ENCODE measurements around the gene NASP. TPM values are rescaled to one million over a fixed set of nuclear protein-coding genes. Genes with fewer than 3 reads are reported as not detected.

NASP gene
- total RNA-seq, 1 experiment from 2014 or later: 437 TPM

- Histone ChIP-seq H3K4me3 (no peak overlapping the region), H3K36me3 (peaks cover 22% of the 10 kb centered on the region), H3K27ac (no peak overlapping the region), H3K27me3 (no peaks in the 10 kb centered on the region), H3K4me1 (peaks cover 11% of the 10 kb centered on the region), H3K9me3 (replicated peaks) (no peaks in the 10 kb centered on the region)
- DNase-seq: no peak
Observed at GRCh38 chr1:45554198-45554597, 29.6 kb upstream of the NASP start.

GRCh38 chr1:45557422-45557944 lies 26.4 kb upstream of the NASP start:
- DNase-seq: peak; percentile 72 to 89
- peak overlapping the region; percentile 2; the same call in 1 of the 2 replicates for H3K27ac ChIP-seq
- no peaks in the 10 kb centered on the region for H3K27me3 ChIP-seq
- H3K4me1 ChIP-seq: peaks cover 11% of the 10 kb centered on the region
- H3K4me3 ChIP-seq: no peak overlapping the region
- no peaks in the 10 kb centered on the region for H3K9me3 ChIP-seq (replicated peaks)
- peaks cover 37% of the 10 kb centered on the region for H3K36me3 ChIP-seq

GRCh38 chr1:45563843-45564242 lies 20.0 kb upstream of the NASP start:
- no peak for DNase-seq
- no peaks in the 10 kb centered on the region for H3K27me3 ChIP-seq
- no peaks in the 10 kb centered on the region for H3K9me3 ChIP-seq (replicated peaks)
- H3K36me3 ChIP-seq: peaks cover 47% of the 10 kb centered on the region
- H3K4me3 ChIP-seq: no peak overlapping the region
- H3K27ac ChIP-seq: no peak overlapping the region
- H3K4me1 ChIP-seq: no peaks in the 10 kb centered on the region

GRCh38 chr1:45566722-45567121 lies 17.1 kb upstream of the NASP start:
- no peak overlapping the region for H3K4me3 ChIP-seq
- no peaks in the 10 kb centered on the region for H3K4me1 ChIP-seq
- H3K9me3 ChIP-seq (replicated peaks): no peaks in the 10 kb centered on the region
- H3K27ac ChIP-seq: no peak overlapping the region
- DNase-seq: no peak
- H3K27me3 ChIP-seq: no peaks in the 10 kb centered on the region
- H3K36me3 ChIP-seq: peaks cover 53% of the 10 kb centered on the region

GRCh38 chr1:45567911-45568310 lies 15.9 kb upstream of the NASP start:
- H3K9me3 ChIP-seq (replicated peaks): no peaks in the 10 kb centered on the region
- peaks cover 41% of the 10 kb centered on the region for H3K36me3 ChIP-seq
- H3K4me1 ChIP-seq: no peaks in the 10 kb centered on the region
- H3K4me3 ChIP-seq: no peak overlapping the region
- no peaks in the 10 kb centered on the region for H3K27me3 ChIP-seq
- no peak for DNase-seq
- no peak overlapping the region for H3K27ac ChIP-seq

- Histone ChIP-seq H3K27me3 (no peaks in the 10 kb centered on the region), H3K27ac (no peak overlapping the region), H3K36me3 (peaks cover 38% of the 10 kb centered on the region), H3K9me3 (replicated peaks) (no peaks in the 10 kb centered on the region), H3K4me3 (no peak overlapping the region), H3K4me1 (no peaks in the 10 kb centered on the region)
- DNase-seq: no peak
Observed at GRCh38 chr1:45568421-45568820, 15.4 kb upstream of the NASP start.

- H3K27ac ChIP-seq: no peak overlapping the region
- H3K36me3 ChIP-seq: peaks cover 35% of the 10 kb centered on the region
- no peak overlapping the region for H3K4me3 ChIP-seq
- no peaks in the 10 kb centered on the region for H3K27me3 ChIP-seq
- H3K9me3 ChIP-seq (replicated peaks): no peaks in the 10 kb centered on the region
- no peak for DNase-seq
- no peaks in the 10 kb centered on the region for H3K4me1 ChIP-seq
Observed at GRCh38 chr1:45569571-45569961, 14.3 kb upstream of the NASP start.

- peak; percentile 56 to 85 for DNase-seq
- Histone ChIP-seq H3K27me3 (no peaks in the 10 kb centered on the region), H3K4me3 (no peak overlapping the region), H3K36me3 (peaks cover 31% of the 10 kb centered on the region), H3K27ac (no peak overlapping the region), H3K4me1 (no peaks in the 10 kb centered on the region), H3K9me3 (replicated peaks) (no peaks in the 10 kb centered on the region)
Observed at GRCh38 chr1:45569962-45570581, 13.8 kb upstream of the NASP start.

GRCh38 chr1:45570631-45571030 lies 13.2 kb upstream of the NASP start:
- no peak overlapping the region for H3K4me3 ChIP-seq
- H3K9me3 ChIP-seq (replicated peaks): no peaks in the 10 kb centered on the region
- no peak overlapping the region for H3K27ac ChIP-seq
- DNase-seq: no peak
- peaks cover 31% of the 10 kb centered on the region for H3K36me3 ChIP-seq
- no peaks in the 10 kb centered on the region for H3K4me1 ChIP-seq
- H3K27me3 ChIP-seq: no peaks in the 10 kb centered on the region

- no peaks in the 10 kb centered on the region for H3K27me3 ChIP-seq
- H3K4me1 ChIP-seq: no peaks in the 10 kb centered on the region
- DNase-seq: no peak
- 0 out of 2 replicates have a peak, but pooled peaks cover 1% of the 10 kb centered on the region for H3K9me3 ChIP-seq (replicated peaks)
- H3K4me3 ChIP-seq: no peak overlapping the region
- no peak overlapping the region for H3K27ac ChIP-seq
- peaks cover 17% of the 10 kb centered on the region for H3K36me3 ChIP-seq
Observed at GRCh38 chr1:45573231-45573804, 10.5 kb upstream of the NASP start.

- no peak for DNase-seq
- no peak overlapping the region for H3K27ac ChIP-seq
- H3K27me3 ChIP-seq: no peaks in the 10 kb centered on the region
- no peak overlapping the region for H3K4me3 ChIP-seq
- 0 out of 2 replicates have a peak, but pooled peaks cover 6% of the 10 kb centered on the region for H3K9me3 ChIP-seq (replicated peaks)
- H3K4me1 ChIP-seq: no peaks in the 10 kb centered on the region
- H3K36me3 ChIP-seq: peaks cover 17% of the 10 kb centered on the region
Observed at GRCh38 chr1:45574105-45574626, 9.7 kb upstream of the NASP start.

- Histone ChIP-seq H3K36me3 (peaks cover 11% of the 10 kb centered on the region; the same call in 1 of the 2 replicates), H3K4me3 (peak overlapping the region; percentile 100), H3K27me3 (no peaks in the 10 kb centered on the region), H3K9me3 (replicated peaks) (0 out of 2 replicates have a peak, but pooled peaks cover 5% of the 10 kb centered on the region), H3K27ac (peak overlapping the region; percentile 97), H3K4me1 (peaks cover 5% of the 10 kb centered on the region; the same call in 1 of the 2 replicates)
- DNase-seq: peak; percentile 97 to 99
Observed at GRCh38 chr1:45583264-45583665, 576 bp upstream of the NASP start.

GRCh38 chr1:45584351-45585109 lies 689 bp downstream of the NASP start:
- H3K9me3 ChIP-seq (replicated peaks): no peaks in the 10 kb centered on the region
- H3K36me3 ChIP-seq: peaks cover 24% of the 10 kb centered on the region
- peak overlapping the region; percentile 100 for H3K4me3 ChIP-seq
- peaks cover 5% of the 10 kb centered on the region; the same call in 1 of the 2 replicates for H3K4me1 ChIP-seq
- peak overlapping the region; percentile 97 for H3K27ac ChIP-seq
- H3K27me3 ChIP-seq: no peaks in the 10 kb centered on the region
- DNase-seq: peak; percentile 92 to 97

GRCh38 chr1:45585110-45585426 lies 1.2 kb downstream of the NASP start:
- H3K4me3 ChIP-seq: peak overlapping the region; percentile 100
- no peaks in the 10 kb centered on the region for H3K9me3 ChIP-seq (replicated peaks)
- H3K27ac ChIP-seq: peak overlapping the region; percentile 97
- DNase-seq: no peak
- H3K4me1 ChIP-seq: peaks cover 5% of the 10 kb centered on the region; the same call in 1 of the 2 replicates
- no peaks in the 10 kb centered on the region for H3K27me3 ChIP-seq
- peaks cover 29% of the 10 kb centered on the region for H3K36me3 ChIP-seq
